HG03045 (cell line): ENCODE measurements around the gene ALG8.
A peak's percentile ranks its signal among the peaks of the same experiment; 100 is the strongest.
"Not testable (repeated sequence)": the region's sequence is repeated elsewhere in the genome, so short reads cannot be mapped to it uniquely, and the experiment has no call there.

Experiments used
- ATAC-seq: cut with Tn5 transposase; IDR thresholded peaks from one replicate; pipeline ENCODE4 v1.9.1; 2021; ENCODE audit warnings: mild to moderate bottlenecking, moderate library complexity; ENCODE audit not compliant: unreplicated experiment

The ALG8 gene

DNA sequence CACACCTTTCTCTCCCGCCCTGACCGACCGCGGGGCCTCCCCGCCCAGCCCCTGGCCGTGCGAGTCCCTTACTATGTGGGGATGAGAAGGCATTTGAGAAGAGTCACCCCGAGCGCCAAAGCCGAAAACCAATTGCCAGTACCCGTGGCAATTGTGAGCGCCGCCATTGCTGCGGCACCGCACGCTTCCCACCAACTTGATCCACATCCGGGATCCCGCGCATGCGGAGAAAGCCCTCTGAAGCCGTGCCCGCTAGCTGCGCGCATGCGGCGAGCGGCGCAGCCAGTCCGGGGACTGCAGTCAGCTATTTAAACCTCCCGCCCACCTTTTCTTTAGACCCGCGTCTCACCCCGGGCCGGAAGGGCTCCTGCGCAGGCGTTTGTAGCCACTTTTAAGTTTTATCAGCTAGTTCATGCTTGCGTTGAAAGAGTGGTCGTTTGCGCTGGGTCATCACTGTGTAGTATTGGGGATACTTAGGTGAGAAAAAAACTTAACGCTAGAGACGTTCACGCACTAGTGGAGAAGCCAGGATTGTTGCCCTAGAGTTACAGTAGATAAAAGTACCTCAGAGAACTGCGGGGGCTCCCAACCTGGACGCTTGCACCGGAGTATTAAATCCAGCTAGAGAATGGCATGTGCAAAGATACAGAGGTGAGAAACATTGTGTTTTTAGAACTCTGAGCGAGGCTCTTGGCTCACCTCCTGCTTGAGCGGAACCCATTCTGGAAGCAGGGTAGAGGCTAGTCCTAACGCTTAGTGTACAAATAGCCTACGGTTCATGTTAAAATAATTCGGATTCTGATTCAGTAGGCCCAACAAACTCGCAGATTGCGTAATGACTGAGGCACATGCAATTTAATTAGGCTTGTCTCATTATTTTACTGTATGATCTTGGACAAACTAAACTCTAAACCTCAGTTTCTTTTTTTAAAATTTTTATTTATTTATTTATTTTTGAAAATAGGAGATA is at the start of gene ALG8:
ALG8 (minus strand) TSS at position 205 of the 970 bp plus-strand sequence; CDS start at position 167, 38 bp downstream.
- peak; percentile 96 for ATAC-seq

- ATAC-seq, result peak; percentile 93
Observed at GRCh38 chr11:78188286-78189173, 49.1 kb upstream of the ALG8 start, which contains the start of the genes KCTD21 and USP35. TSS of gene KCTD21 (minus strand) at chr11:78188626. CDS start at chr11:78174554, 14,072 bp downstream. TSS of gene USP35 (plus strand) at chr11:78188919. CDS start at chr11:78196246, 7,327 bp downstream.

- peak; percentile 17 for ATAC-seq
Observed at GRCh38 chr11:78187366-78188285, 48.2 kb upstream of the ALG8 start.

GRCh38 chr11:78181185-78181584 is 41.8 kb upstream of the ALG8 start:
- ATAC-seq, result no peak

DNA sequence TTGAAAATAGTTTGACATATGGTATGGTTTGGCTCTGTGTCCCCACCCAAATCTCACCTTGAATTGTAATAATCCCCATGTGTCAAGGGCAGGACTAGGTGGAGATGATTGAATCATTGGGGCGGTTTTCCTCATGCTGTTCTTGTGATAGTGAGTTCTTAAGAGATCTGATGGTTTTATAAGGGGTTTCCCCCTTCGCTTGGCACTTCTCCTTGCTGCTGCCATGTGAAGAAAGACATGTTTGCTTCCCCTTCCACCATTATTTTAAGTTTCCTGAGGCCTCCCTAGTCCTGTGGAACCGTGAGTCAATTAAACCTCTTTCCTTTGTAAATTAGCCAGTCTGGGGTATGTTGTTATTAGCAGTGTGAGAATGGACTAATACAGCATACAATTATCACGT is 41.3 kb upstream of the ALG8 start:
- ATAC-seq, result no peak

DNA sequence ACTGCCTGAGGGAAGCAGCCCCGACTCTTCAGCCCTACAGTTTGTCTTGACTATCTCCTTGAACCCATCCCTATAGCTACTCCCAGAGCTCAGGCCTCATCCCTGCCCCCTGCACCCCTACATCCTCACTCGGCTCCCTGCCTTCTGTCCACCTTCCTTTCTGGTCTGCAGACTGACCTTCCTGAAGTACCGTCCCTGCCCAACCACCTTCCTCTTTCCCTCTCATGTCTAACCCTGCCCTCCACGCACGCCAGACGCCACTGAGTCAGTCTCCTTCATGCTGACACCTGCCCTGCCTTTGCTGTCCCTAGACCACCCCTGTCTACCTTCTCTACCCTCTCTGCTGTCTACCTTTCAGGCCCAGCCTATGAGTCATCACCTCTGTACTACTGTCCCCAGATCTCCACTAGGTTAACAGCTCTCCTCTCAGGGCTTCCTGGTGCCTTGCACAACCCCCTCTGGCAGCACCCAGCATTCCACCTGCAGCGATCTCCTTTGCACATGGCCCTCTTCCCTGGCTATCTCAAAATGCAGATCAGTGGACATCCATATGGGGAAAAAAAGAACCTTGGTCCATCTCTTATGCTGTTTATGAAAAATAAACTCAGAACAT is 40.1 kb upstream of the ALG8 start:
- no peak for ATAC-seq

DNA sequence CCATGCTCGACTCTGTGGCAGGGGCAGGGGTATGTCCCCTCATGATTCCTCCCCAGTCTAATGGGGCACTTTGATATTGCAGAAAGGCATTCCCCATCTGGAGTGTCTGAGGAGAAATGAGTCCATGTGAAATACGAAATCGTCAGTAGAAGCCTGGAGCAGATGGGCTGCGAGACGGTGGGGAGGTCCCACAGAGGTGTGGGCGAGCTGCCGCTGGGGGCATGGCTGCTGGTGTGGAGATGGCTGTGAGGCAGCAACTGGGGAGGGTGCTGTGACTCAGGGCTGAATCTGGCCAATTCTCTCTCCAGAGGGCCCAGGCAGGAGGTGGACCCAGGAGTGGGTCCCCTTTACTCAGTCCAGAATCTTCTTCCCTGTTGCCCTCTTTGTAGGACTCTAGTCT is 37.8 kb upstream of the ALG8 start:
- ATAC-seq, result no peak

DNA sequence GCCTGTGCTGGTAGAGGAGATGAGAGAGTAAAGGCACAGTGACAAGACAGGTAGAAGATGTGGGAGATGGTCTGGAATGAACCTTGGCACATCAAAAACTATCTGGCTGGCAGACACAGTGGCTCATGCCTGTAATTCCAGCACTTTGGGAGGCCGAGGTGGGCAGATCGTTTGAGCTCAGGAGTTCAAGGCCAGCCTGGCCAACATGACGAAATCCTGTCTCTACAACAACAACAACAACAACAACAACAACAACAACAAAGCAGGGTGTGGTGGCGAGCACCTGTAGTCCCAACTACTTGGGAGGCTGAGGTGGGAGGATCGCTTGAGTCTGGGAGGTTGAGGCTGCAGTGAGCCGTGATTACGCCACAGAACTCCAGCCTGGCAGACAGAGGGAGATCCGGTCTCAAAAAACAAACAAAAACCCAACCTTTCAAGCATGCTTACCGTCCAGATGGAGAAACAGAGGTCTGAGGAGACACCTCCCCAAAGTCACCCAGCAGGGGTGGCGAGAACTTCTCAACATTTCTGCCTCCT is 37.2 kb upstream of the ALG8 start:
- no peak for ATAC-seq

DNA sequence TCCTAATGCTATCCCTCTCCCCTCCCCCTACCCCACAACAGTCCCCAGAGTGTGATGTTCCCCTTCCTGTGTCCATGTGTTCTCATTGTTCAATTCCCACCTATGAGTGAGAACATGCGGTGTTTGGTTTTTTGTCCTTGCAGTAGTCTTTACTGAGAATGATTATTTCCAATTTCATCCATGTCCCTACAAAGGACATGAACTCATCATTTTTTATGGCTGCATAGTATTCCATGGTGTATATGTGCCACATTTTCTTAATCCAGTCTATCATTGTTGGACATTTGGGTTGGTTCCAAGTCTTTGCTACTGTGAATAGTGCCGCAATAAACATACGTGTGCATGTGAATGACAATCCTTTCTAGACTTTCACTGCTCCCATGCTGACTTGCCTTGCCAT is 36.4 kb upstream of the ALG8 start:
- ATAC-seq, result not testable (repeated sequence)

- no peak for ATAC-seq
Observed at GRCh38 chr11:78171951-78172350, 32.5 kb upstream of the ALG8 start.

DNA sequence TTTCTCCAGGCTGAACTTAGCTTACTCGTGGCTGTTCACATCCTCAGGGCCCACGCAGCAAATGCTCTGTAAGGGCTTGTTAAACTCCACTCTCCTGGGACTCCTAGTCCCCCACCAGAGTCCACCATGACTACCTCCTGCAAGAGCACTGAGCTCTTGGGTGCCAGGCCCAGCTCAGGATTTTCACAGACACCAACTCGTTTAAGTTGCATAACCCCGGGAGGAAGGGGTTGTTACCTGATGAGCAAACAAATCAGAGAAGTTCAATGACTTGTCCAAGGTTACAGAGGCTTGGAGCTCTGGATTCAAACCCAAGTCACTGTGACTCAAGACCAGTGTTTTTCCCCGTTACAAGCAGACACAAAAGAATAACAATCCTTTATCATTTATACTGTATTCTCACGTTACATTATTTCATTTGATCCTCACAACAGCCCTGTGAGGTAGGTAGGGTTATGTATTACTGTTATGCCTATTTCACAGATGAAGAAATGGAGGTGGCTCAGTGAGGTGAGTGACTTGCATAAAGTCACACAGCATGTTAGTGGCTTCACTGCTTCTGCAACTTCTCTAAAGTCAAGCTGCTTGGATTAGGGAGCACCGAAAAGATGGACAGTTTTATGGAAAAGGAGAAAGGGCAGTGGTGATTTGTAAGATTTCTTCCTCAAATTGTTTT is 31.6 kb upstream of the ALG8 start:
- no peak for ATAC-seq

GRCh38 chr11:78170413-78170812 is 31.0 kb upstream of the ALG8 start:
- ATAC-seq, result no peak

DNA sequence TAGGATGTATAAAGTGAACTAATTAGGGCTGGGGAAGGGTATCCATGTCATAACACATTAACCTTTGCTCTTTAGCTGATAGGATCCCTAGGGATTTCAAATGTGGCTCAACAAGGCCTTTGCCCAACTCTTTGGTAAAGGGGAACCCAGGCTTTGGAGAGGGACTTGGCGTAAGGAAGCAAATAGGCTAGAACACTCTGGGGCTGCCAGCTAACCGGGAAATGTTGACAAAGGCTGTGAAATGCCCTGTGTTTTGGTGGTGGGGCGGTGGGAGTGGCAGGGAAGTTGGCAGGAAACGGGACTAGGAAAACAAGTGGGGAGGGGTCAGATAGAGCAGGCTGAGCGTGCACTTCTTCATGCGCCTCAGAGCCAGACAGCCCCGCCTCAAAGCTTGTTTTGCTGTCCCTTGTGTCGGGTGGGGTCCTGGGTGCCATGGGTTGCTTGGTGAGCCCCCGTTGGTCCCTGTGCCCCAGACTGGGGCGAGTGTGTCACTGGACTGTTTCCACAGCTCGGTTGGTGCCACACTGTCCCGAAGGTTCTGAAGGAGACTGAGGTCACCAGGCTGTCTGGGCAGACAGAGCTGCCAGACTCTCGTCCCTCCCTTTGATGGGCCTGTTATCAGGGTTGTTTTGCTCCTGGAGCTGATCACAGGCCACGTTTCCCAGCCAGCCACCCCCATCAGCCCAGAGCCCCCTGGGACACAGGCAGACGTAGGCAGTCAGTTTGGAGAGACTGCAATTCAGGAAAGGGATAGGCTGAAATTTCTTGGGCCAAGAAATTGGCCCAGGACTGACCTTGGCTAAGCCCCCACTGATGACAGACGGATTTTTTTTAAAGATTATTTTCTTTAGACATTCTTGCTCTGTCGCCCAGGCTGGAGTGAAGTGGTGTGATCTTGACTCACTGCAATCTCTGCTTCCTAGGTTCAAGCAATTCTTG is 29.4 kb upstream of the ALG8 start:
- no peak for ATAC-seq

DNA sequence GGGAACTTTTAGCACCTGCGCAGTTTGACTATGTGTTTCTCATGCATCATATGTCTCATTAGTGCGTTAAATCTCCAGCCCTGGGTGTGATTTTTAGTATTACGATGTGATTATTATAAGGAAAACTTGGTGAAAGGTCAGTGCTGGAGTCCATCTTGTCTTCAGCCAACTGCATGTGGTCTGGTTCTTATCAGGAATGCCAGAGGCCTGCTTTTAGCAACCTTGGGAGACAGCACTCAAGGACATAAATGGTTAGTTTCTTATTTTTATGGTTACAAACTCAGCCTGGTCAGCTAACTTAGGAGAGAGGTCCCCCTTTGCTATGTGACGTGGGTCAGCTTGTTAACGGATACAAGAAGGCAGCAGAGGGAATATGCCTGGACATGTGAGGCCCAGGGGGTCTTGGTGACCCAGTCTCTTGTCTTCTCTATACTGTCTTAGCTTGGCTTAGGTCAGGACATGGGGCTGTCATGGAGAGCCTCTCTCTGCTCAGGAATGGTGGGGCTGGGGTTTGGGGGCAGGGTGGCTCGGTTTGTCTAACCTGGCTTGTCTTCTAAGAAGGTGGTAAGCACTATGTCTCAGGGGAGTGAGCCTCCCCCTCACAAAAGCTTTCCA is 27.5 kb upstream of the ALG8 start:
- ATAC-seq, result no peak

DNA sequence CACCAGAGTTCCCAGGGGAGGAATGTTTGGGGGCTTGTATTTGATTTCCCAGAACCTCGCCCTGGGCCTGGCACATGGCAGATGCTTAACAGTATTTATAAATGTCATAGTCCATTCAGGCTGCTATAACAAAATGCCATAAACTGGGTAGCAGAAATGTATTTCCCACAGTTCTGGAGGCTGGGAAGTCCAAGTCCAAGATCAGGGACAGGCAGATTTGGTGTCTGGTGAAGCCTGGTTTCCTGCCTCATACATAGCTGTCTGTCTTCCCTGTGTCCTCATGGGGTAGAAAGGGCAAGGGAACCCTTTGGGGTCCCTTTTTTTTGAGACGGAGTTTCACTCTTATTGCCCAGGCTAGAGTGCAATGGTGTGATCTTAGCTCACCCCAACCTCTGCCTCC is 25.0 kb upstream of the ALG8 start:
- ATAC-seq, result no peak

DNA sequence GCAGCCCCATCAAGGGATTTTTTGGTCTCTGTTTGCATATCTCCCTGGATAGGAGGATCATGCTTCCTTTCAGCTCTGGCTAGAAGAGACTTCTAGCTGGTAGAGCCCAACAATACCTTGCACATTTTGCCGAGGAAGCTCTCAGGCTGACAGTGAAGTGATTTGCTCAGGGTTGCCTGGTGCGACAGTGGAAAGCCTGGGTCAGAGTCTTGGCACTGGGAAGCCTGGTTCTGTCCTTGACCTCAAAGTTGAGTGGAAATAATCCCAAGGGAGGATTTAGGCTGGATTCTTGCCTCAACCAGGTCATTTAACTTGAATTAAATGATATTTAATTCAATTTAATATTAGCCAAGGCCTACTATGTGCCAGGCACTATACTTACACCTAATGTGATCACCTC is 24.4 kb upstream of the ALG8 start:
- ATAC-seq, result no peak

GRCh38 chr11:78161962-78162371 is 22.5 kb upstream of the ALG8 start:
- ATAC-seq, result no peak

- no peak for ATAC-seq
Observed at GRCh38 chr11:78161346-78161745, 21.9 kb upstream of the ALG8 start.
